Esophagus muscularis mucosa (tissue), 3 donors: ENCODE measurements around the gene NOC3L.

Source experiments
- CTCF ChIP-seq, 3 experiments: fragments of 200-600 bp in 2 of 3; fragments of 450-650 bp in 1 of 3; sonication (generic) in 2 of 3; IDR thresholded peaks; one replicate each; pipeline ENCODE4 v1.5.1; 2017 to 2019; ENCODE audit warnings: antibody characterized with exemption in 3 of 3, mild to moderate bottlenecking in 2 of 3, moderate library complexity in 1 of 3
- POLR2A ChIP-seq: fragments of 450-650 bp; IDR thresholded peaks from one replicate; pipeline ENCODE4 v1.6.1; 2017; ENCODE audit warnings: antibody characterized with exemption, moderate library complexity, mild to moderate bottlenecking, low read depth
- POLR2AphosphoS5 ChIP-seq, 2 donors: sonication (generic); formaldehyde crosslinking; IDR thresholded peaks; one replicate each; pipeline ENCODE4 v1.6.1; 2017; ENCODE audit warnings: antibody characterized with exemption in 2 of 2

GRCh38 chr10:94328613-94329012 lies 34.1 kb downstream of the NOC3L start:
- TF ChIP-seq CTCF (IDR thresholded peaks at IDR 0.05), result no peak
- TF ChIP-seq POLR2A, result no peak
- TF ChIP-seq POLR2AphosphoS5 (IDR thresholded peaks at IDR 0.05), result no peak
